ENCODE results near the gene PARVB.
"Not testable (repeated sequence)": the region's sequence is repeated elsewhere in the genome, so short reads cannot be mapped to it uniquely, and the experiment has no call there.

Gene PARVB

DNA sequence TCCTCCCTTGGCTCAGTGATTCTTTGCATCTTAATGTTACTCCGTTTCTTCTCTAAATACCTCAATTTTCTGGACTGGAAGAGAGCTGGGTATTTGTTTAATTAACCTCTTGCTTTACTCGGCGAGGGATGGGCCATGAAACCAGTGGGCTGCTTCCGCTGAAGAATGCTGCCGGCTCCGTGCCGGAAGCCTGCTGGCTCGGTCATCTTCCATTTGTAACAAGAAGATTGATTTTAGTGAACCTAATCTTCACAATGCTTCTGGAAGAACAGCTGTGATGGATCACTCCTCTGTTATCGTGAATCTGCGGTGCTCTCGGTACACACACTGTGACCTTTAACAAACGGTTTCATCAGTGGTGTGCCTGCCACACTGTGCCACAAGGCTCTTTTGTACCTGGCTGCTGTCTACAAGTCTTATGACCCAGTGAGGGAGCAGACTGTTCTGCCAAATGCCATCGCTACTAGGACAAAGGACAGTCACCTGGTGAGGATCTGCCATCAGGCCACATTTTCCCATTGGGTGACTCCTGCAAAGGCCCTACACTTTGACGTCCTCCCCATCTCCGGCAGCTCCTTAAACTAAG lies 25.3 kb upstream of the PARVB start:
- no peak for DNase-seq (ENCODE audit: low spot score)

DNA sequence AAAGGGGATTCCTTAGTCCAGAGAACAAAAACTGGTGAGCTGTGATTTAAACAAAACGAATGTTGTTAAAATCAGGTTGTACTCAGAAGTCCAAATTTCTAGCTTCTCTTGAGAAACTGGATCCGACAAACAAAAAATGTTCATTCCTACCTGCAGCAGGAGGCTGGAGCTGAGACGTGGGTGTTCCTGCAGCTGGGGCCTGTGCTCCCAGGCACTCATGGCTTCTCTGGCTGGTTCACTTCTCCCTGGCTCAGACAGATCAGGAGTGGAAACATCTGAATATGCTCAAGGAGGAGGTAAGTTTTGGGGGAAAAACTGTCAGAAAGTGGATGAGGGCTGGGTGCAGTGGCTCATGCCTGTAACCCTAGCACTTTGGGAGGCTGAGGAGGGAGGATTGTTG lies 24.7 kb upstream of the PARVB start:
- DNase-seq (ENCODE audit: low spot score) = no peak

DNA sequence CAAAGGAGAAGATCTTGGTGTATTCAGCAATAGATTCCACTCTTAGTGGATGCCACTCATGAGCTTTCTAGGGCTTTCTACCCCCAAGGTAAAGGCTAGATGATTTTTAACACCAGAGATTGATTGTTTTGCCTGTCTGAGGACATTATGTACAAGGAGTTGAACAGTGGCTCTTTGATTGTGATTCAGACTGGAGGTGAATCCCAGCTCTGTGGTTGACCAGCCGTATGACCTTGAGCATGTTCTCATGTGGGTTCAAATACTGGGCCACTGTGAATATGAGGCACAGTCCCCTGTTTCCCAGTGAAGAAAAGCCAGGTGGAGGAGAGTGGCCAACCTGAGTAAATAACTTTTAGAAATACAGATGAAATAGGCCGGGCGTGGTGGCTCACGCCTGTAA lies 24.0 kb upstream of the PARVB start:
- no peak for DNase-seq (ENCODE audit: low spot score)

DNA sequence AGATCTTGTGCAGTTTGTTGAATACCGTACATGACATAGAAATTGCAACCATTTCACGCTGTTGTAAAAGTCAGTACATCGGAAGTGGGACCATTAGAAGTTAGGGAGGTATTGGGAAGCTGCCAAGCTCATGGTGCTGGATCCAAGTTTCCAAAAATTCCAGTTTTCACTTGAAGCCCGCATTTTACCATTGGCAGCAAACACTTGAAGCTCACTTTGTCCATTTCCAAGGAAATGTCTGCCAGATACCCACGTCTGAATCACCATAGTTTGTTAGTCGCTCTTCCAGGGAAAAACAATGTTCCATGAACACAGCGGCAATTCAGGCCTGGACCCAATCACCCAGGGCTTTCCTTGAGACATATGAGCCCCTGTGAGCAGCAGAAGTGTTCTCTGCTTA lies 22.6 kb upstream of the PARVB start:
- no peak for DNase-seq (ENCODE audit: low spot score)

DNA sequence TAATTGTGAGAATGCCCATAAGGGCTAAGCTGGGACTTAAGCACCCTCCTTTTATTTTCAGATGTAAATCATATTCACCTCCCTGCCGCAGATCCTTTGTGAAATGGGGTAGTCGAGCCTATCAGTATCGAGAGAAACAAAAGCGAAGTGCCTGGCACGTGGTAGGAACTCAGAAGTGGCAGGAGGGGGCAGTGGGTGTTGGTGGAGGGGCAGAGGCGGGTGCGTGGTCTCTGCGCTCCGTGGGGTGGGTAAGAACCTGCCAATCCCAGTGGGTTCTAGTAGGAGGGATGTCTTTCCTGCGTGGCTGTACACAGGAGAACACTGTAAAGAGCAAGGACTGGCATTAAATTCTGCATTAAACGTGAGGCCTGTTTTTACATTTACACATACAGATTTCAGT lies 21.8 kb upstream of the PARVB start:
- DNase-seq (ENCODE audit: low spot score) = no peak

DNA sequence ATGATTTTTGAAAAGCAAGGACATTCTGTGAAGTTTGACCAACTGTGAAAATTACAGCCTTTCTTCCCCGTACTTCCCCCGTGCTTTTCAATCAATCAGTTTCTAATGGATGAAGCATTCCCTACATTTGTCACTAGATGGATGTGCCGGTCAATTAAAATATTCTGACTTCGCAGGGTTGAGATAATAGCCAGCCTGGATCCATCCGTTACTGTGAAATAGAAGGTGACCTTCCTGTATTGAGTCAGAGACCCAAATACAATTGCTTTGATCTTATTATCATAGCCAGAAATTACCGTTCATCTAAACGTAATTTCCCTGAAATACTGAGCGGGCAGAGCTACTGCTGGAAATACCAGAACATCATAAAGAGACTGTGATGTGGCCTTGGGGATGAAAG lies 21.1 kb upstream of the PARVB start:
- no peak for DNase-seq (ENCODE audit: low spot score)

DNA sequence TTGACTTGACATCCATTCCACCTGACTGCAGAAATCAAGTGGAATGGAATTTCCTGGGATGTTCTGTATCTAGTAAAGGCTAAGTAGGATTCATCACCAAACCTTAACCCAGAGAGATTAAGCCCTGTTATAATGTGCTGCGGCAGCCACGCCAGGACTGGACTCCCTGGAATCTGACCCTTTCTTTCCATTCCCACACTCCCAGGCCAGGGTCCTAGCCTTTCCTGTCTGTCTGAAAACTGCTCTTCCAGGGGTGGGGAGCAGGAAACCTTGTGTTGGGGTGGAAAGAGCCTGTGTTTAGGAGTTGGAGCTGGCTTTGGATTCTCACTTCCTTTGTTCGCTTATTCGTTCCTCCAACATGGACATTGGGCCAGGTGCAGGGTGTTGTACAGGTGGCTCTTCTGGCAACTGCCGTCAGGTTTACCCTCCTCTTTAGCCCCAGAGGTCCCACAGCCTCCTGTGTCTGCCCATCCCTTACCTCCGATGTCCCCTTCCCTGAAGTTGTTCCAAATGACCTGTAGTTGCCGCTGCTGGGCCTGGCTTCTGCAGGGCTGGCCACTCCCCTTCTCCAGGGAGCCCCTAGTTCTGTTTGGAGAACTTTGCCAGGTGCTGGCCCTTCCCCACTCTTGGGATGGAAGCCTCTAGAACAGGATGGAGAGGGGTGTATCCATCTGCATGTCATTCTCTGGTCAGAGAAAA lies 20.5 kb upstream of the PARVB start:
- DNase-seq (ENCODE audit: low spot score) = peak; percentile 35

DNA sequence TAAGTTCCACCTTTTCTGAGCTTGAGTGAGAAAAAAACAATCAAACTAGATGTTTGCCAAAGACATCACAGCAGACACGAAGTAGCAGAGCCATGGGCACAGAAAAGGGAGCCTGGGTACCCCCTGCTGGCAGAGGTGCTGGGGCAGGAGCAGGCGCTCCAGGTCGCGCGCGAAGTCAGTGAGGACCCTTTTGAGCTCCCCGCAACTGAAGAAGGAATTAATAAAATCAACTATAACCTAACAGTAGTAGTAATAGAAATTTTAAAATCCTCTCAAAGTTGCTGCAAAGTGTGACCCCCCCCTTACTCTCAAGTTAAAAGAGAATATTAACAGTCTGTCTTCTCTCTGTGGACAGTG lies 20.0 kb upstream of the PARVB start:
- DNase-seq (ENCODE audit: low spot score) = no peak

DNA sequence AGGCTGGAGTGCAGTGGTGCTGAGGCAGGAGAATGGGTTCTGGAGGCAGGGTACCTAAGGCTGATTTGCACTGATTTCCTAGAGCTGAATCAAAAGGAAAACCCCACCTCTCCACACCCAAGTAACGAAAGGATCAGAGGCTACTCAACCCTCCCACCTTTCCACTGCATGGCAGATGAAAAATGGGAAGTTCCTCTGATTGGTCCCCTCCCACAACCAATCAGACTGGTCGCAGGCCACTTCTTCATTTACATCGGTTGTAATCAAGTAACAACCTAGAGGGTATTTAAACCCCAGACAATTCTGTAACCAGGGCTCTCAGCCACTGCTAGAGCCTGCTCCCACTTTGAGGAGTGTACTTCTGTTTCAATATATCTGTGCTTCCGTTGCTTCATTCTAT lies 18.6 kb upstream of the PARVB start:
- no peak for DNase-seq (ENCODE audit: low spot score)

DNA sequence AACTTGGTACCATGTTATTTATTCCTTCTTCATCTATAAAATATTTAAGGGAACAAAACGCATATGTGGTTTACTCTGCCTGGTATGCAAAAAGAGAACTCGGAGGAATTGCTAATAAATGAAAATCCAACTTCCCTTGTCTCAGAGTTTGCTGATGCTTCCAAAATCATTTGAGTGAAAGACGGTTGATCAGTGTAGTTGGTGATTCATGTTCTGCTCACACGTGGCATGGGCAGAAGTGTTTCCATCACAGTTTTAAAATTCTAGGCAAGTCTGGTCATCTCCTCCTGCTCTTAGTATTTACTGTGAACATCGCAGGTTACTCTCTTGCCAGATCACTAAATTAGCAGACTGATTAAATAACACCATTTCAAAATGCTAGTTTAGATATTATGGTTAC lies 11.9 kb upstream of the PARVB start:
- DNase-seq (ENCODE audit: low spot score) = no peak

DNA sequence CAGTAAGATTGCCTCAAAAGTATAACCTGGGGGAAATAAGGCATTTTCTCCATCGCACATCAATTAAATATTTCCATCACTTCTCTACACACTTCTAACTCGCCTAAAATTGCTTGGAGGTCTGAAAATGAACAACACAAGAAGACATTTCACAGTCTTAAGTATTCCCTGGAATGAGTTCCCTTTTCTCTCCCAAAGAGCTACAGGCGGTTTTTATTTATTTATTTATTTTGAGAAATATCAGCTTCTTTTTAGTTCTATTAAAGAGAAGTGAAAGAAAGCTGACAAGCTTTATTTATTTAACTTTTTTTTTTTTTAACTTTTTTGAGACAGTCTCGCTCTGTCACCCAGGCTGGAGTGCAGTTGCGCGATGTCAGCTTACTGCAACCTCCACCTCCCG lies 11.5 kb upstream of the PARVB start:
- DNase-seq (ENCODE audit: low spot score) = no peak

DNA sequence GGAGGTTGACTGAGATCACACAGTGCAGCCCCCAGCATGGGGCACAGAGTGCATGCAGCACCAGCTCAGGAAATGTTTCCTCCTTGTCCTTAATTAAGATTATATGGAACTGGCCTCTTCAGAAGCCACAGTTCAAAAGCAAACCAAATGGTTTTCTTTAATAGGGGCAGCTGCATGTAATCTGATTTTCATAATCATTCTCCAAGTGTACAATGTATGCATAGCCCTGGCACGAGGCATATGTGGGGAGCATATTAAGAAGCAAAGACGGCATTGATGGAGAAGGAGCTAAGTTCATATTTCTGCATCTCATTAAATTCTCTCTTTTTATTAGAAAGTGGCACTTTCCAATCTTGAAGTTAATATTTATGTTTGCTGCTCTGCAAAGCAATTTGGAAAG lies 9.9 kb upstream of the PARVB start:
- DNase-seq (ENCODE audit: low spot score) = no peak

DNA sequence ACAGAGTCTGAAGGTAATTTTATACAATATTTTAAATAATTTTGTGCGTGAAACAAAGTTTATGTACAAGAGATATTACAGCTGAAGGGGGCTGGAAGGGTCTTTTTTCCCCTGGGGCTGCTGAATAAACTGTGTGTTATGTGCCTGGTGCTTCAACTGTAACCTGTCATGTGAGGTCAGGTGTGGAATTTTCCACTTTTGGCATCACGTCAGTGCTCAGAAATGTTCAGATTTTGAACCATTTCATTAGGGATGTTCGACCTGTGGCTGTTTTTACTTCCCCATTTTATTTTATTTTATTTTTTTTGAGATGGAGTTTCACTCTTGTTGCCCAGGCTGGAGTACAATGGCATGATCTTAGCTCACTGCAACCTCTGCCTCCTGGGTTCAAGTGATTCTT lies 7.5 kb upstream of the PARVB start:
- not testable (repeated sequence) for DNase-seq (ENCODE audit: low spot score)

DNA sequence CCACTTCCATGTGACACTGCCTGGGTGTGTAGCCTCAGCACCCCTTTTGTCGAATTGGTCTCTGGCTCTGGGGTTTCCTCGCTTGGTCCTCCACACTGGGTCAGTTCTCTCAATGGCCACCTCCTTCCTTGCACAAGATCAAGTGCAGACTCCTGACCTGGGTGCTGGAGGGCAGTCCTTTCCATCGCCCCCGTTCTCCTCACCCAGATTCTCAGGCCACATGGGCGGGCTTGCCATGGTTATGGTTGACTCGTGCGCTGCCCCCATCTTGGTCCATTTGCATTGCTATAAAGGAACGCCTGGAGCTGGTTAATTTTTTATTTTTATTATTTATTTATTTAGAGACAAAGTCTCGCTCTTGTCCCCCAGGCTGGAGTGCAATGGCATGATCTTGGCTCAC lies 5.5 kb upstream of the PARVB start:
- no peak for DNase-seq (ENCODE audit: low spot score)

DNA sequence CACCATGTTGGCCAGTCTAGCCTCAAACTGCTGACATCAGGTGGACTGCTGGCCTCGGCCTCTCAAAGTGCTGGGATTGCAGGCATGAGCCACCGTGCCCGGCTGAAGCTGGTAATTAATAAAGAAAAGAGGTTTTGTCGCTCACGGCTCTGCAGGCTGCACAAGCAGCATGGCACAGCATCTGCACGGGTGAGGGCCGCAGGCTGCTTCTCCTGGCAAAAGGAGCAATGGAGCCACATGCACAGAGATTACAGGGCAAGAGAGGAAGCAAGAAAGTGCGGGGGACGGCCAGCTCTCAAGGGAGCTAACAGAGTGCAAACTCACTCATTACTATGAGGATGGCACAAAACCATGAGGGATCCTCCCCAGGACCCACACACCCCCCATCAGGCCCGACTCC lies 4.7 kb upstream of the PARVB start:
- DNase-seq (ENCODE audit: low spot score) = no peak

DNA sequence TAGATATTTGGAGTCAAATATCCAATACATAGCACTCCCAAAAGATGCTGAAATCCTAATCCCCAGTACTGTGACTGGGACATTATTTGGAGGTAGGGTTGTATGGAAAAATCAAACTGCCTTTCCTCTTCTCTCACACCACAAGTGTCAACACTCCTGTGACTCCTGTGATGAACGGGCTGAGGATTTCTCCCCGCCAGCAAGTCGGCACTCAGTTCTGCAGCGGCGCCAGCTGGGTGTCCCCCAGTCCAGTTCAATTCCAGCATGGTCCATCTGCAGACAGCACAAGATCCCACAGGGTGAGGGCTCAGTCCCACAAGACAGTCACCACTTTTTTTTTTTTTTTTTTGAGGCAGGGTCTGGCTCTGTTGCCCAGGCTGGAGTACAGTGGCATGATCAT lies 4.3 kb upstream of the PARVB start:
- DNase-seq (ENCODE audit: low spot score) = no peak

DNA sequence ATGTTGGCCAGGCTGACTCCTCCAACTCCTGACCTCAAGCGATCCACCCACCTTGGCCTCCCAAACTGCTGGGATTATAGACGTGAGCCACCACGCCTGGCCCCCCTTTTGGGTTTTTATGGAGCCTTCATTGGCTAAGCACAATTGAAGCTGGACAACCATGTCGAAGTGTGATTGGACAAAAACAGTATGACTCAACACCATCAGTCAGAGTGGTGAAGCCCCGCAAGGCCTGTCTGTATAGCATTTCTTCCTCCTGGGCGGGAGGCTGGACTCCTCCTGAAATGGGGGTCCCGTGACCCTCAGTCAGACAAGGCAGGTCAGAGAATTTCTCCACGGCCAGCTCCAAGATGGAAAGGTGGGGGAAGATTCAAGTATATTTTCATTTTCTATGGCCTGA lies 3.1 kb upstream of the PARVB start:
- no peak for DNase-seq (ENCODE audit: low spot score)

DNA sequence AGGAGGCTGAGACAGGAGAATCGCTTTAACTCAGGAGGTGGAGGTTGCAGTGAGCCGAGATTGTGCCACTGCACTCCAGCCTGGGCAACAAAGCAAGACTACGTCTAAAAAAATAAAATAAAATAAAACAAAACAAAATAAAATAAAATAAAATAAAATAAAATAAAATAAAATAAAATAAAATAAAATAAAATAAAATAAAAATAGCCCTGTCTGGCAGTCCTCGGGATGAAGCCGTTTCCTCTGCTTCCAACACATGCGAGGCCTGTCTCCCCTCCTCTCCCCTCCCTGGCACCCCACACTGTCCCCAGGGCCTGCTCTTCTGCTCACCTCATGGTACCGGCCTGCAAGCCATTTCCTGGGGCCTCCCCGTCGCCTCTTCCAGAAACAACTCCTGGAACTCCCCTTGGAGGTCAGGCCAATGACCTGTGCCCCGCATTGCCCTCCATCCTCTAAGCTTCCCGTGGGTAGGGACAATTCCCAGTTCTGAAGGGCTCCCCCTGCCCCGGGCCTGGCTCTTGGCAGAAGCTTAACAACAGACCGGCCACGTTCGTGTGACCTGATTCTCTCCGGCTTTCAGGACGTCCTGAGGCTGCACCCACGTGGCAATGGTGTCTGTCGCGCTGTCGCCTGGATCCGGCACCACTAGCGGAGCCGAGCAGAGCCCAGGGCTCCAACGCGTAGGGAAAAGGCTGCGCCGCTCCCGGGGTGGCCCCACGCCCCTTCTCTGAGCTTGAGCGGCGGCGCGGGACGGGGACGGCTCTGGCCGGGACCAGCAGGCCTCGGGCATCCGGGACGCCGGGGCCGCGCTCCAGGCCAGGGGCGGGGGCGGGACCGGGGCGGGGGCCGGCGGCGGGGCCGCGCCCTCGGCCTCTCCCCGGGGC lies 456 bp upstream of the PARVB start:
- DNase-seq (ENCODE audit: low spot score) = peak; percentile 32

DNA sequence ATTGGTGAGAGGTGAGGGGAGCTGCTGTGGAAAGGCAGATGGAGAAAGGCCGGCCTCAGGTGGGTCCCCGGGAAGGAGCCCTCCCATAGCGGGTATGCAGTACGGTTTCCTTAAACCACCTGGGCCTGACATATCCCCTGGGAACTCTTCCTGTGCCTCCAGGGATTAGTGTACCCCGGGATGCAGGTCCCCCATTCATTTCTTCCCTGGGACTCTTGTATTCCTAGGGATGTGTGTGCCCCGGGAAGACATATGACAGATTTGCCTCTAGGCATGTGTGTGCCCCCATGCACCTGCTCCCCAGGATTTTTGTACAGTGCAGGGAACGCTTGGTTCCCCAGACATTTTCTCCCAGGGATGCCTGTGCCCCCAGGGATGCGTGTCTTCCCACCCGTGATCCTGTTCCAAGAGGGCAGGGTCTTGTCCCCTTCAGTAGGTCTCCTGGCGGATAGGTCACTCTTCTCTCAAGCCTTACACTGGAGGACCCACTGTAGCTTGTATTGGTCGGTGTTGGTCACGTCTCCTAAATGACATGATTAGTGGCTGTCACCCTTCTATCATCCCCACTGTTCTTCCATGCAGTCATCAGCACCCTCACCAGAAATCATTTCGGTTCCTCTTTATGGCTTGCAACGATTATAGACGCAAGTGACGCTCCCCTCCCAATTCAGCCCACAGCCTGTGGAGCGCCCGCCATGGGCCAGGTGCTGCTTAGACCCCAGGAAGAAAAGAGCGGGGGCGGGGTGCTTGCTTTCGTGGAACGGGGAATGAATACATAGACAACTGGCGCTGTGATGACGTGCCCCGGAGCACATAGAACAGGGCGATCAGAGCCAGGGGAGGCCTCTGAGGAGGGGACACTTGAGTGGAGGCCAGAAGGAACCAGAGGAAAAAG lies 1.3 kb downstream of the PARVB start:
- DNase-seq (ENCODE audit: low spot score) = no peak

DNA sequence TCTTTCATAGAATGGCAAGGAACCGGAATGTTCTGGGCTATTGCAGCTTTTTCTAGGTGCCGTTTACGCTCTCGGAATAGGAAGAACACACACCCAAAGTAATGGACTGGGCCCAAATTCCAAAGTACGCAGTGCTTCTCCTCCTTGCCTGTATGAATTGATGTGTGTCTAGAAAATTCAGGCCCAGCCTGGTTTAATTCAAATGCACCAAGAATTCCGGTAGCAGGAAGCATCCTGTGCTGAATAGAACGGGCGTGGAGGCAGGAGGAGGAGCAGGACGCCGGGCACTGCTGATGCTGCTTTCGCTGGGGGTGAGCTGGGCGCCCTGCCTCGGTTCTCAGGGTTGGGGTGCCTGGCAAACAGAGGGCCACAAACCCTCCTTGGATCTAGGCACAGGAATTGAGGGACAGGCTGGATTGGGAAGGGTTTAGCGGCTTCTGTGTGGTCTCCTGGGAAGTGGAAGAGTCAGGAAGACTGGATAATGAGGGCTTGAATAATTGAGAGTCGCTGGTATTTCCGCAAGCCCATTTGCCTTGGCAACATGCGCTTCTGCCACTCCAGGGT lies 2.0 kb downstream of the PARVB start:
- DNase-seq (ENCODE audit: low spot score) = no peak

DNA sequence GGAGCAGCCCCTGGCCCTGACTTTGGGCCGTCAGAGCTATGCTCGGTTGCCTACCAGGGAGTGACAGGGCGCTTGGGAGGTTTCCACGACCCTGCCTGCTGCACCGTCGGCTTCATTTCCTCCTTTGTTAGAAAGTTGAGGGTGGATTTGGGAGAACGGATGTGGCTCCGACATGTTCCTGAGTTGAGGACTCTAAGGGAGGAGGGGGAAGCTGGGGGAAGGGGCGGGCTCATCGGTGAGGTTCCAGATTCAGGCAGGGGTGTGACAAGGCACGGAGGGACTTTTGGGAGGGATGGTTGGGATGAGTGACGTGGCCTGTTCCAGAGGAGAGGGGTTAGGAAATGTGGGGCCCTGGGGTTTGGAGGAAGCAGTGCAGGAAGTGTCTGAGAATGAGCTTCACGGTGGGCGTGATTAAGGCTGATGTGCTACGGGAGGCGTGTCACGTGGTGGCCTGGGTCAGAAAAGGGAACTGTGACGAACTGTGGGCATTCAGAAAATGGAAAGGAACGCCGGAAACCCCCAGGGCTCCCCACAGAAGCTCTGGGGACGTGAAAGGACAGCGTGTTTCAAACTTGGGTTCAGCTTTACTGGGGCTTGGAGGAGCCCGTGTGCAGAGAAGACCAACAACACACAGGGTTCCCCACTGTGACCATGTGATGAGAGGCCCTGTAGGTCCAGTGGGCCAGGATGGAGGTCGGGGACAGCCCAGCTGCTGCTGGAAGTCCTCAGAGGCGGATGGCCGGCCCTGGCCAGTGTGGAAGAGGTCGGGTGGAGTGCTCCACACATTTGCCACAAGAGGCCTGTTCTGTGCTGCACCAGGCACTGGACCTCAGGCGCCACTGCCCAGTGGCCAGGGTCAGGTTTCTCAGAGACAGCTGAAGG lies 2.8 kb downstream of the PARVB start:
- DNase-seq (ENCODE audit: low spot score) = no peak
